ENCODE results near the gene ZNF683. TPM values are rescaled to one million over a fixed set of nuclear protein-coding genes. Genes with fewer than 3 reads are reported as not detected.

ZNF683 gene
- total and polyA plus RNA-seq, 9 of the 15 experiments (the other 6 are each of a cell fraction or from before 2014, with no cell fraction given) = not detected

DNA sequence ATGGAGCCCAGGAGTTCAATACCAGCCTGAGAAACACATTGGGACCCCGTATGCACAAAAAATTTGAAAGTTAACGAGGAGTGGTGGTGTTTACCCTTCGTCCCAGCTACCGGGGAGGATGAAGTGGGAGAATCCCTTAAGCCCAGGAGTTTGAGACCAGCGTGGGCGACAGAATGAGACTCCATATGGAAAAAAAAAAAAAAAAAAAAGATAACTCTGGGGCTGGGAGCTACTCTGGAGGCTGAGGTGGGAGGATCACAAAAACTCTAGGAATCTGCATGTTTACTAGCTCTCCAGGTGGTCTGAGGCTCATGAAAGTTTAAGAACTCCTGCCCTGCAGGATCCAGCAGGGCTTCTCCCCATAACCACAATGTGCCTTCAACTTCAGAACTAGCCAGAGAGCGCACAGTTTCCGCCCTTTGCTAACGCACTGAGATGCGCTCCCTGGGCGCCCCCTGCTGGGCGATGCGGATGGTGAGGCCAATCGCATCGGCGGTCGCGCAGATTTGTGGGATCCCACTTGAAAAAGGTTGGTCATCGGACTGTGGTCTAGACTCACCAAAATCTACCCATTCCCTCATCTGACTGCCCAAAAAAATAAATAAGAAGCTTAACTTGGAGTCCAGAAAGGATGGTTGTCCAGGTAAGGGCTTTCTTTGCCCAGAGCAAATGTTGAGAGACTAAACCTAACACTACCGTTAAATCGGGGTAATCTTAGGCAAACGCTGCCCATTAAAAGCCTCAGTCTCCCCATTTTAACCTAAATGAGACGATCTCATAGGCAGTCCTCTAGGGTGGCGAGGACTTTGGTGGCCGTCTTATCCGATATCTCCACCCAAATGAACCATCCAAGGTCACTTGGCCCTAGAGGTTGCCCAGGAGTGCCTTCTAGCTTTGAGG is 8.8 kb downstream of the ZNF683 start (continued):
- TF ChIP-seq, protein P1, sequence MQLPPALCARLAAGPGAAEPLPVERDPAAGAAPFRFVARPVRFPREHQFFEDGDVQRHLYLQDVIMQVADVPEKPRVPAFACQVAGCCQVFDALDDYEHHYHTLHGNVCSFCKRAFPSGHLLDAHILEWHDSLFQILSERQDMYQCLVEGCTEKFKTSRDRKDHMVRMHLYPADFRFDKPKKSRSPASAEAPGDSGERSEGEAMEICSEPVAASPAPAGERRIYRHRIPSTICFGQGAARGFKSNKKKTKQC (CRISPR knock-in tag; IDR thresholded peaks at IDR 0.05) = no peak
- TF ChIP-seq SUPT5H (IDR thresholded peaks at IDR 0.05) = no peak
- TF ChIP-seq, protein P2, sequence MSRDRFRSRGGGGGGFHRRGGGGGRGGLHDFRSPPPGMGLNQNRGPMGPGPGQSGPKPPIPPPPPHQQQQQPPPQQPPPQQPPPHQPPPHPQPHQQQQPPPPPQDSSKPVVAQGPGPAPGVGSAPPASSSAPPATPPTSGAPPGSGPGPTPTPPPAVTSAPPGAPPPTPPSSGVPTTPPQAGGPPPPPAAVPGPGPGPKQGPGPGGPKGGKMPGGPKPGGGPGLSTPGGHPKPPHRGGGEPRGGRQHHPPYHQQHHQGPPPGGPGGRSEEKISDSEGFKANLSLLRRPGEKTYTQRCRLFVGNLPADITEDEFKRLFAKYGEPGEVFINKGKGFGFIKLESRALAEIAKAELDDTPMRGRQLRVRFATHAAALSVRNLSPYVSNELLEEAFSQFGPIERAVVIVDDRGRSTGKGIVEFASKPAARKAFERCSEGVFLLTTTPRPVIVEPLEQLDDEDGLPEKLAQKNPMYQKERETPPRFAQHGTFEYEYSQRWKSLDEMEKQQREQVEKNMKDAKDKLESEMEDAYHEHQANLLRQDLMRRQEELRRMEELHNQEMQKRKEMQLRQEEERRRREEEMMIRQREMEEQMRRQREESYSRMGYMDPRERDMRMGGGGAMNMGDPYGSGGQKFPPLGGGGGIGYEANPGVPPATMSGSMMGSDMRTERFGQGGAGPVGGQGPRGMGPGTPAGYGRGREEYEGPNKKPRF (IDR thresholded peaks at IDR 0.05; ENCODE audit: low read depth, low read length) = no peak
- TF ChIP-seq GABPB1 (CRISPR knock-in tag; IDR thresholded peaks at IDR 0.05) = peak; percentile 66
- TF ChIP-seq ZFP30 (CRISPR knock-in tag; IDR thresholded peaks at IDR 0.05; ENCODE audit: borderline replicate concordance) = no peak
- TF ChIP-seq ETV1 (tag; conservative IDR thresholded peaks at IDR 0.05; ENCODE audit: low read depth) = peak; percentile 63; the same call in 1 of the 2 replicates
- TF ChIP-seq KDM4B (IDR thresholded peaks at IDR 0.05; ENCODE audit: borderline replicate concordance in 2 of 2, low read depth in 1 of 2) = 0 out of 4 replicates have a peak, but pooled peaks of 1 of the 2 experiments have one; percentile 43
- TF ChIP-seq L3MBTL2 (IDR thresholded peaks at IDR 0.05) = peak; percentile 71; the same call in 1 of the 2 replicates
- TF ChIP-seq HMG20B (CRISPR knock-in tag; IDR thresholded peaks at IDR 0.05) = no peak
- TF ChIP-seq, protein P3, sequence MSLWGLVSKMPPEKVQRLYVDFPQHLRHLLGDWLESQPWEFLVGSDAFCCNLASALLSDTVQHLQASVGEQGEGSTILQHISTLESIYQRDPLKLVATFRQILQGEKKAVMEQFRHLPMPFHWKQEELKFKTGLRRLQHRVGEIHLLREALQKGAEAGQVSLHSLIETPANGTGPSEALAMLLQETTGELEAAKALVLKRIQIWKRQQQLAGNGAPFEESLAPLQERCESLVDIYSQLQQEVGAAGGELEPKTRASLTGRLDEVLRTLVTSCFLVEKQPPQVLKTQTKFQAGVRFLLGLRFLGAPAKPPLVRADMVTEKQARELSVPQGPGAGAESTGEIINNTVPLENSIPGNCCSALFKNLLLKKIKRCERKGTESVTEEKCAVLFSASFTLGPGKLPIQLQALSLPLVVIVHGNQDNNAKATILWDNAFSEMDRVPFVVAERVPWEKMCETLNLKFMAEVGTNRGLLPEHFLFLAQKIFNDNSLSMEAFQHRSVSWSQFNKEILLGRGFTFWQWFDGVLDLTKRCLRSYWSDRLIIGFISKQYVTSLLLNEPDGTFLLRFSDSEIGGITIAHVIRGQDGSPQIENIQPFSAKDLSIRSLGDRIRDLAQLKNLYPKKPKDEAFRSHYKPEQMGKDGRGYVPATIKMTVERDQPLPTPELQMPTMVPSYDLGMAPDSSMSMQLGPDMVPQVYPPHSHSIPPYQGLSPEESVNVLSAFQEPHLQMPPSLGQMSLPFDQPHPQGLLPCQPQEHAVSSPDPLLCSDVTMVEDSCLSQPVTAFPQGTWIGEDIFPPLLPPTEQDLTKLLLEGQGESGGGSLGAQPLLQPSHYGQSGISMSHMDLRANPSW (CRISPR knock-in tag; IDR thresholded peaks at IDR 0.05) = no peak
- TF ChIP-seq TEAD4 (IDR thresholded peaks at IDR 0.05; ENCODE audit: low read length) = peak; percentile 29; the same call in 1 of the 2 replicates
- TF ChIP-seq TEAD4 (CRISPR knock-in tag; IDR thresholded peaks at IDR 0.05; ENCODE audit: borderline replicate concordance) = no peak
- TF ChIP-seq LEF1 (IDR thresholded peaks at IDR 0.05) = no peak
- no peak for TF ChIP-seq FOXA3 (CRISPR knock-in tag; conservative IDR thresholded peaks at IDR 0.05 in 1 of 2, IDR thresholded peaks at IDR 0.05 in 1 of 2)
- 0 out of 2 replicates have a peak, but pooled peaks have one; percentile 10 for TF ChIP-seq SMARCA4 (IDR thresholded peaks at IDR 0.05)
- 0 out of 2 replicates have a peak, but pooled peaks have one; percentile 26 for TF ChIP-seq SMAD4 (CRISPR knock-in tag; conservative IDR thresholded peaks at IDR 0.05)
- TF ChIP-seq RFX1 (IDR thresholded peaks at IDR 0.05) = no peak
- TF ChIP-seq, protein P4, sequence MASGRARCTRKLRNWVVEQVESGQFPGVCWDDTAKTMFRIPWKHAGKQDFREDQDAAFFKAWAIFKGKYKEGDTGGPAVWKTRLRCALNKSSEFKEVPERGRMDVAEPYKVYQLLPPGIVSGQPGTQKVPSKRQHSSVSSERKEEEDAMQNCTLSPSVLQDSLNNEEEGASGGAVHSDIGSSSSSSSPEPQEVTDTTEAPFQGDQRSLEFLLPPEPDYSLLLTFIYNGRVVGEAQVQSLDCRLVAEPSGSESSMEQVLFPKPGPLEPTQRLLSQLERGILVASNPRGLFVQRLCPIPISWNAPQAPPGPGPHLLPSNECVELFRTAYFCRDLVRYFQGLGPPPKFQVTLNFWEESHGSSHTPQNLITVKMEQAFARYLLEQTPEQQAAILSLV (tag; IDR thresholded peaks at IDR 0.05) = no peak
- TF ChIP-seq RAD21 (CRISPR knock-in tag; conservative IDR thresholded peaks at IDR 0.05 in 1 of 2, IDR thresholded peaks at IDR 0.05 in 1 of 2) = peak; percentile 89 to 98
